ENCODE results near the gene SLC43A2.
A peak's percentile ranks its signal among the peaks of the same experiment; 100 is the strongest.

SLC43A2 gene

DNA sequence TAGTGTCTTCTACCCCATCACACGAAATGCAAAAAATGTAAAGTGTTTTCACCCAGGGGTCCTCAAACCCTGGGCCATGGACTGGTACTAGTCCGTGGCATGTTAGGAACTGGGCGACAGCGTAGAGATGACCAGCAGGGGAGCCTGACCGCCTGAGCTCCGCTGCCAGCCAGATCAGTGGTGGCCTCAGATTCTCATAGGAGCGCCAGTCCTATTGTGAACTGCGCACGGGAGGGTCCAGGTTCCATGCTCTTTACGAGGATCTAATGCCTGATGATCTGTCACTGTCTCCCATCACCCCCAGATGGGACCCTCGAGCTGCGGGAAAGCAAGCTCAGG, 12.4 kb upstream of the SLC43A2 start:
- ChIA-PET CTCF (interaction anchor here (0.6 to 1.1 kb wide), 4 partner anchors 12 to 414 kb away, joined by 3 to 6 read pairs (median 4); partner anchors contain the start of gene SLC43A2), POLR2A (interaction anchor here (1.0 to 1.4 kb wide), 2 partner anchors 8 to 13 kb away, joined by 3 to 5 read pairs; partner anchors contain the start of gene SLC43A2)
- Histone ChIP-seq H3K9me3 (ENCODE audit: control insufficient read depth, insufficient read depth, low read depth, low read length) (no peaks in the 10 kb centered on the region), H3K4me3 (ENCODE audit: low read depth, low read length) (no peak overlapping the region), H3K4me1 (ENCODE audit: control insufficient read depth, insufficient read depth, low read length) (0 out of 2 replicates have a peak, but pooled peaks cover 2% of the 10 kb centered on the region), H3K27ac (ENCODE audit: extremely low read depth, low read depth, low read length) (no peak overlapping the region), H3K36me3 (ENCODE audit: control insufficient read depth in 2 of 2, insufficient read depth in 1 of 2, low read length in 2 of 2) (no peaks in the 10 kb centered on the region)
- TF ChIP-seq ZNF521 (tag by site-specific recombination; IDR thresholded peaks at IDR 0.05) (no peak), ZNF76 (tag by site-specific recombination; IDR thresholded peaks at IDR 0.05; ENCODE audit: borderline replicate concordance, low read depth) (no peak), ZNF501 (tag by site-specific recombination; IDR thresholded peaks at IDR 0.05) (no peak), ZNF280C (tag by site-specific recombination; IDR thresholded peaks at IDR 0.05) (no peak), ZNF837 (tag by site-specific recombination; IDR thresholded peaks at IDR 0.05) (no peak), ZNF16 (tag by site-specific recombination; IDR thresholded peaks at IDR 0.05; ENCODE audit: low read depth) (no peak), ZNF426 (tag by site-specific recombination; IDR thresholded peaks at IDR 0.05) (no peak)

GRCh38 chr17:1640329-1641064, 11.9 kb upstream of the SLC43A2 start:
- CTCF ChIA-PET = interaction anchor here (0.6 to 2.1 kb wide), 4 partner anchors 8 to 414 kb away, joined by 3 to 11 read pairs (median 4); partner anchors contain the start of gene RILP
- POLR2A ChIA-PET = interaction anchor here (1.0 to 1.7 kb wide), 4 partner anchors 8 to 12 kb away, joined by 3 to 5 read pairs (median 4); partner anchors contain the start of gene SLC43A2
- Histone ChIP-seq H3K4me3 (ENCODE audit: low read depth, low read length) (no peak overlapping the region), H3K9me3 (ENCODE audit: control insufficient read depth, insufficient read depth, low read depth, low read length) (no peaks in the 10 kb centered on the region), H3K27ac (ENCODE audit: extremely low read depth, low read depth, low read length) (no peak overlapping the region), H3K36me3 (ENCODE audit: control insufficient read depth in 2 of 2, insufficient read depth in 1 of 2, low read length in 2 of 2) (no peaks in the 10 kb centered on the region), H3K4me1 (ENCODE audit: control insufficient read depth, insufficient read depth, low read length) (0 out of 2 replicates have a peak, but pooled peaks cover 2% of the 10 kb centered on the region)
- no peak for TF ChIP-seq ZSCAN16 (tag by site-specific recombination; IDR thresholded peaks at IDR 0.05)
- TF ChIP-seq HIC1 (tag by site-specific recombination; IDR thresholded peaks at IDR 0.05) = peak; percentile 55
- TF ChIP-seq, protein P1, sequence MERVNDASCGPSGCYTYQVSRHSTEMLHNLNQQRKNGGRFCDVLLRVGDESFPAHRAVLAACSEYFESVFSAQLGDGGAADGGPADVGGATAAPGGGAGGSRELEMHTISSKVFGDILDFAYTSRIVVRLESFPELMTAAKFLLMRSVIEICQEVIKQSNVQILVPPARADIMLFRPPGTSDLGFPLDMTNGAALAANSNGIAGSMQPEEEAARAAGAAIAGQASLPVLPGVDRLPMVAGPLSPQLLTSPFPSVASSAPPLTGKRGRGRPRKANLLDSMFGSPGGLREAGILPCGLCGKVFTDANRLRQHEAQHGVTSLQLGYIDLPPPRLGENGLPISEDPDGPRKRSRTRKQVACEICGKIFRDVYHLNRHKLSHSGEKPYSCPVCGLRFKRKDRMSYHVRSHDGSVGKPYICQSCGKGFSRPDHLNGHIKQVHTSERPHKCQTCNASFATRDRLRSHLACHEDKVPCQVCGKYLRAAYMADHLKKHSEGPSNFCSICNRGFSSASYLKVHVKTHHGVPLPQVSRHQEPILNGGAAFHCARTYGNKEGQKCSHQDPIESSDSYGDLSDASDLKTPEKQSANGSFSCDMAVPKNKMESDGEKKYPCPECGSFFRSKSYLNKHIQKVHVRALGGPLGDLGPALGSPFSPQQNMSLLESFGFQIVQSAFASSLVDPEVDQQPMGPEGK (tag by site-specific recombination; IDR thresholded peaks at IDR 0.05) = 0 out of 2 replicates have a peak, but pooled peaks have one; percentile 6
- peak; percentile 68 for TF ChIP-seq ZBTB17 (tag by site-specific recombination; IDR thresholded peaks at IDR 0.05)
- peak; percentile 34; the same call in 1 of the 2 replicates for TF ChIP-seq EGR2 (tag by site-specific recombination; IDR thresholded peaks at IDR 0.05; ENCODE audit: low read depth)
